Measurements from ENCODE around the gene GTF2F1. TPM values are rescaled to one million over a fixed set of nuclear protein-coding genes. Genes with fewer than 3 reads are reported as not detected.

Gene GTF2F1
- total and polyA plus RNA-seq, 10 donors = 28.3 to 51.4 (median 41.5) TPM

- intact Hi-C loops (cut with DNase I; ENCODE audit: low total_unique reads) = no loop called here
- peaks cover 0 to 2% (median 0%) of the 10 kb centered on the region in 6 donors for H3K36me3 ChIP-seq
- H3K4me3 ChIP-seq = no peak overlapping the region
- TF ChIP-seq, protein P1, sequence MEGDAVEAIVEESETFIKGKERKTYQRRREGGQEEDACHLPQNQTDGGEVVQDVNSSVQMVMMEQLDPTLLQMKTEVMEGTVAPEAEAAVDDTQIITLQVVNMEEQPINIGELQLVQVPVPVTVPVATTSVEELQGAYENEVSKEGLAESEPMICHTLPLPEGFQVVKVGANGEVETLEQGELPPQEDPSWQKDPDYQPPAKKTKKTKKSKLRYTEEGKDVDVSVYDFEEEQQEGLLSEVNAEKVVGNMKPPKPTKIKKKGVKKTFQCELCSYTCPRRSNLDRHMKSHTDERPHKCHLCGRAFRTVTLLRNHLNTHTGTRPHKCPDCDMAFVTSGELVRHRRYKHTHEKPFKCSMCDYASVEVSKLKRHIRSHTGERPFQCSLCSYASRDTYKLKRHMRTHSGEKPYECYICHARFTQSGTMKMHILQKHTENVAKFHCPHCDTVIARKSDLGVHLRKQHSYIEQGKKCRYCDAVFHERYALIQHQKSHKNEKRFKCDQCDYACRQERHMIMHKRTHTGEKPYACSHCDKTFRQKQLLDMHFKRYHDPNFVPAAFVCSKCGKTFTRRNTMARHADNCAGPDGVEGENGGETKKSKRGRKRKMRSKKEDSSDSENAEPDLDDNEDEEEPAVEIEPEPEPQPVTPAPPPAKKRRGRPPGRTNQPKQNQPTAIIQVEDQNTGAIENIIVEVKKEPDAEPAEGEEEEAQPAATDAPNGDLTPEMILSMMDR (IDR thresholded peaks at IDR 0.05 in 8 of 11, conservative IDR thresholded peaks at IDR 0.05 in 3 of 11) = no peak
- TF ChIP-seq POLR2AphosphoS5 (IDR thresholded peaks at IDR 0.05) (no peak), POLR2A (IDR thresholded peaks at IDR 0.05) (no peak)
- H3K27me3 ChIP-seq (replicated peaks in 1 of 7) = no peaks in the 10 kb centered on the region
- no peak overlapping the region for H3K27ac ChIP-seq
- 92 to 100% (median 96%) methylated on average over 4 to 18 of the region's 18 CpGs for WGBS, 5 donors
- DNase-seq = peak; percentile 73
- H3K9me3 ChIP-seq = no peaks in the 10 kb centered on the region
- peaks cover 10 to 34% (median 25%) of the 10 kb centered on the region in 6 donors for H3K4me1 ChIP-seq
These were observed 34.2 kb upstream of the GTF2F1 start for GRCh38 chr19:6427131-6427530.

- H3K4me3 ChIP-seq = peak overlapping the region in 6 of 8 donors; percentile 24 to 91 (median 52)
- H3K9me3 ChIP-seq = no peaks in the 10 kb centered on the region
- DNase-seq = no peak
- intact Hi-C loops (cut with DNase I; ENCODE audit: low total_unique reads) = no loop called here
- H3K4me1 ChIP-seq = peaks cover 12 to 46% (median 33%) of the 10 kb centered on the region in 6 donors
- TF ChIP-seq, protein P1 (IDR thresholded peaks at IDR 0.05 in 8 of 11, conservative IDR thresholded peaks at IDR 0.05 in 3 of 11) = peak in 1 of 11 experiments; percentile 12
- no peak for TF ChIP-seq POLR2A (IDR thresholded peaks at IDR 0.05)
- WGBS, 5 donors = 93 to 94% (median 94%) methylated on average over 20 to 21 of the region's 21 CpGs
- no peaks in the 10 kb centered on the region for H3K27me3 ChIP-seq (replicated peaks in 1 of 7)
- H3K36me3 ChIP-seq = peaks cover 0 to 14% (median 6%) of the 10 kb centered on the region in 6 donors
- peak overlapping the region; percentile 70 to 91 (median 88) for H3K27ac ChIP-seq
These were observed 33.0 kb upstream of the GTF2F1 start for GRCh38 chr19:6425732-6426620.

GRCh38 chr19:6424939-6425731 is 32.2 kb upstream of the GTF2F1 start:
- Histone ChIP-seq H3K27me3 (replicated peaks in 1 of 7) (no peaks in the 10 kb centered on the region), H3K27ac (peak overlapping the region; percentile 70 to 91 (median 88)), H3K4me3 (peak overlapping the region in 7 of 8 donors; percentile 24 to 91 (median 72)), H3K36me3 (peaks cover 0 to 22% (median 14%) of the 10 kb centered on the region in 6 donors), H3K4me1 (peaks cover 12 to 54% (median 34%) of the 10 kb centered on the region in 6 donors), H3K9me3 (no peaks in the 10 kb centered on the region)
- 2 to 7% (median 3%) methylated on average over 43 of the region's 43 CpGs for WGBS, 5 donors
- intact Hi-C loops (cut with DNase I; ENCODE audit: low total_unique reads) = no loop called here
- TF ChIP-seq POLR2AphosphoS5 (IDR thresholded peaks at IDR 0.05) = peak; percentile 78 to 80 (median 79)
- TF ChIP-seq, protein P1 (IDR thresholded peaks at IDR 0.05 in 8 of 11, conservative IDR thresholded peaks at IDR 0.05 in 3 of 11) = peak in 3 of 11 experiments; percentile 18 to 36 (median 27)
- TF ChIP-seq POLR2A (IDR thresholded peaks at IDR 0.05) = no peak
- DNase-seq = peak; percentile 98
